Heart left ventricle (tissue), 16 donors: ENCODE results near the gene CLMN. TPM values are rescaled to one million over a fixed set of nuclear protein-coding genes. Genes with fewer than 3 reads are reported as not detected.

Experiments
- ATAC-seq, 4 donors: fragments of 200-7000 bp; cut with Tn5 transposase; one replicate each; pipeline ENCODE4 v1.9.1; 2020 to 2022; ENCODE audit warnings: moderate library complexity in 4 of 4, mild to moderate bottlenecking in 3 of 4, moderate number of reproducible peaks in 1 of 4
- DNase-seq, 5 donors: peaks; one replicate each; pipeline ENCODE4 v3.0.0-alpha.2; 2020
- H3K27ac ChIP-seq, 12 donors: fragments of 200-600 bp; sonication (generic) in 4 of 12; one replicate each; pipeline versions ENCODE4 v1.5.0 to v1.8.0; 2016 to 2022; ENCODE audit warnings: mild to moderate bottlenecking in 2 of 12
- H3K27me3 ChIP-seq, 9 donors: fragments of 200-600 bp; sonication (generic) in 2 of 9; one replicate each; pipeline versions ENCODE4 v1.5.1 to v1.8.0; 2016 to 2022; ENCODE audit warnings: mild to moderate bottlenecking in 3 of 9
- H3K36me3 ChIP-seq, 9 donors: fragments of 200-600 bp; sonication (generic) in 2 of 9; one replicate each; pipeline versions ENCODE4 v1.5.0 to v1.8.0; 2018 to 2022; ENCODE audit warnings: mild to moderate bottlenecking in 2 of 9
- H3K4me1 ChIP-seq, 12 donors: fragments of 200-600 bp; sonication (generic) in 4 of 12; one replicate each; pipeline versions ENCODE4 v1.5.0 to v1.8.0; 2016 to 2022; ENCODE audit warnings: mild to moderate bottlenecking in 3 of 12
- H3K4me3 ChIP-seq, 12 donors: fragments of 200-600 bp; sonication (generic) in 4 of 12; one replicate each; pipeline versions ENCODE4 v1.5.0 to v1.8.0; 2017 to 2022; ENCODE audit warnings: mild to moderate bottlenecking in 9 of 12, moderate library complexity in 4 of 12
- H3K9me3 ChIP-seq, 12 donors: fragments of 200-600 bp; sonication (generic) in 4 of 12; one replicate each; pipeline versions ENCODE4 v1.5.0 to v1.8.0; 2016 to 2022; ENCODE audit warnings: mild to moderate bottlenecking in 1 of 12
- CTCF ChIP-seq, 12 donors: fragments of 200-600 bp; sonication (generic) in 4 of 12; IDR thresholded peaks; one replicate each; pipeline versions ENCODE4 v1.5.0 to v1.8.0; 2018 to 2022; ENCODE audit warnings: antibody characterized with exemption in 12 of 12, mild to moderate bottlenecking in 5 of 12
- POLR2A ChIP-seq, 2 donors: fragments of 450-650 bp; IDR thresholded peaks; one replicate each; pipeline ENCODE4 v1.6.1; 2017; ENCODE audit warnings: antibody characterized with exemption in 2 of 2, mild to moderate bottlenecking in 2 of 2, moderate library complexity in 2 of 2
- WGBS, 4 donors: extraction: QIAGEN DNeasy Blood & Tissue Kit in 2 of 4; methylation state at CpG; one replicate each; pipeline versions ENCODE4 v1.1.5 to v1.1.7; 2013 to 2018; 5-methylcytosine and 5-hydroxymethylcytosine counted together
- intact Hi-C, 10 donors: fragments of 100-400 bp; cut with DNase I; formaldehyde crosslinking; loops; one replicate each; pipeline versions ENCODE4 v1.11.1 to v1.14.2; 2022
- polyA plus RNA-seq, 2 donors: library from polyadenylated mRNA; stranded (reverse); fragments of 200-250 nt; gene quantifications; one replicate each; pipeline ENCODE4 v1.2.3, GENCODE V29; 2013
- total RNA-seq, 9 donors: library from RNA; depleted of rRNA in 2 of 9; stranded (reverse); fragments of >200 nt in 2 of 9; fragmentation: NEBNext Ultra II Directional in 3 of 9; extraction: Animal tissue kit (Norgen Biotek cat#: 25700) in 3 of 9; gene quantifications; one replicate each; pipeline versions ENCODE4 v1.1.0 to v1.2.4, GENCODE V29; 2016 to 2023
- donor health status: ischemic (EF 13 %, LVEDD 7.1; RV severe dilation, severe dysfunction).
- donor health status: healthy with polysubstance abuse.
- donor health status: DM: no; HTN: yes; CAD: no.
- donor health status: DM: no; HTN: no; CAD: no.
- donor health status: ischemic (EF 25% LVEDD 6.9; RV normal size, moderate dysfunction).
- donor health status: ischemic (EF 25% LVEDD 5.7; RV mildly dilated, moderate dysfunction).
- donor health status: healthy.
- donor health status: DM: yes; HTN: yes; CAD: no.
- donor health status: ischemic (EF 35%, LVEDD 5.7; RV mildly dilated, moderate dysfunction).
- donor health status: nonischemic (EF 11% LVEDD 7.7; RV severe dilation, severe dysfunction).
- donor health status: DM: yes; HTN: yes; CAD: no.
- donor health status: PGD.
- donor health status: ischemic (EF 29% LVEDD 5.4; RV normal size, mild dysfunction).
- donor health status: nonischemic (EF 23%, LVEDD 6.1; RV moderate dilation, normal function).

CLMN gene
- total and polyA plus RNA-seq, 11 donors = 3.1 to 10.2 (median 6.7) TPM

GRCh38 chr14:95313707-95314106, 6.0 kb downstream of the CLMN start:
- WGBS, 4 donors = 59 to 67% (median 66%) methylated on average over 5 of the region's 5 CpGs
- peak in 4 of 5 donors; percentile 32 to 76 (median 56) for DNase-seq
- peak; percentile 25 to 79 (median 58) for ATAC-seq
- peak overlapping the region in 6 of 12 donors; percentile 5 to 78 (median 30) for H3K27ac ChIP-seq
- peaks cover 0 to 62% (median 13%) of the 10 kb centered on the region in 12 donors for H3K4me1 ChIP-seq
- TF ChIP-seq POLR2A (IDR thresholded peaks at IDR 0.05) = no peak
- H3K4me3 ChIP-seq = no peak overlapping the region
- intact Hi-C loops = loop anchor here in 1 of 10 donors (10.0 kb wide), 1 partner anchor 111 kb away; no protein-coding TSS in a partner anchor
- no peaks in the 10 kb centered on the region for H3K27me3 ChIP-seq
- H3K9me3 ChIP-seq = no peaks in the 10 kb centered on the region
- H3K36me3 ChIP-seq = no peaks in the 10 kb centered on the region

GRCh38 chr14:95313190-95313589, 6.5 kb downstream of the CLMN start:
- intact Hi-C loops = loop anchor here in 1 of 10 donors (10.0 kb wide), 1 partner anchor 112 kb away; no protein-coding TSS in a partner anchor
- Histone ChIP-seq H3K36me3 (no peaks in the 10 kb centered on the region), H3K9me3 (no peaks in the 10 kb centered on the region), H3K27me3 (no peaks in the 10 kb centered on the region), H3K27ac (peak overlapping the region in 4 of 12 donors; percentile 5 to 78 (median 30)), H3K4me1 (peaks cover 0 to 57% (median 14%) of the 10 kb centered on the region in 12 donors), H3K4me3 (no peak overlapping the region)
- no peak for TF ChIP-seq CTCF (IDR thresholded peaks at IDR 0.05)
- TF ChIP-seq POLR2A (IDR thresholded peaks at IDR 0.05) = no peak
- DNase-seq = no peak
- ATAC-seq = no peak
- WGBS, 4 donors = 38 to 99% (median 94%) methylated on average over 2 of the region's 2 CpGs

- DNase-seq (no peak), ATAC-seq (no peak)
- H3K27ac ChIP-seq = peak overlapping the region in 5 of 12 donors; percentile 11 to 78 (median 22)
- H3K4me1 ChIP-seq = peaks cover 2 to 64% (median 19%) of the 10 kb centered on the region in 12 donors
- no peaks in the 10 kb centered on the region for H3K9me3 ChIP-seq
- TF ChIP-seq CTCF (IDR thresholded peaks at IDR 0.05) (no peak), POLR2A (IDR thresholded peaks at IDR 0.05) (no peak)
- H3K36me3 ChIP-seq = no peaks in the 10 kb centered on the region
- H3K4me3 ChIP-seq = no peak overlapping the region
- intact Hi-C loops = loop anchor here in 1 of 10 donors (10.0 kb wide), 1 partner anchor 112 kb away; no protein-coding TSS in a partner anchor
- no peaks in the 10 kb centered on the region for H3K27me3 ChIP-seq
- WGBS, 4 donors = 71 to 76% (median 73%) methylated on average over 6 of the region's 6 CpGs
Measured at GRCh38 chr14:95312311-95312710, 7.4 kb downstream of the CLMN start.

GRCh38 chr14:95311752-95312151, 8.0 kb downstream of the CLMN start:
- no peak overlapping the region for H3K4me3 ChIP-seq
- intact Hi-C loops = loop anchor here in 1 of 10 donors (10.0 kb wide), 1 partner anchor 113 kb away; no protein-coding TSS in a partner anchor
- TF ChIP-seq CTCF (IDR thresholded peaks at IDR 0.05) (no peak), POLR2A (IDR thresholded peaks at IDR 0.05) (no peak)
- 58 to 76% (median 68%) methylated on average over 5 to 7 of the region's 7 CpGs for whole genome bisulfite sequencing, 4 donors
- peak overlapping the region in 6 of 12 donors; percentile 11 to 78 (median 17) for H3K27ac ChIP-seq
- peak in 1 of 5 donors; percentile 54 for DNase-seq
- no peaks in the 10 kb centered on the region for H3K9me3 ChIP-seq
- peak in 1 of 4 donors; percentile 7 for ATAC-seq
- no peaks in the 10 kb centered on the region for H3K36me3 ChIP-seq
- peaks cover 0 to 3% (median 0%) of the 10 kb centered on the region in 9 donors for H3K27me3 ChIP-seq
- H3K4me1 ChIP-seq = peaks cover 2 to 70% (median 23%) of the 10 kb centered on the region in 12 donors
